Measurements from ENCODE around the gene KLF7.

KLF7 gene

GRCh38 chr2:207085110-207085509, 80.6 kb downstream of the KLF7 start:
- Histone ChIP-seq H3K9me3 (ENCODE audit: control insufficient read depth, insufficient read depth, low read length) (no peaks in the 10 kb centered on the region), H3K4me3 (ENCODE audit: low read depth, low read length) (no peak overlapping the region), H3K36me3 (ENCODE audit: control insufficient read depth, insufficient read depth, low read length) (peaks cover 5% of the 10 kb centered on the region), H3K9ac (ENCODE audit: low read depth, low read length) (no peak overlapping the region), H3K4me1 (ENCODE audit: control insufficient read depth, insufficient read depth, low read length) (no peaks in the 10 kb centered on the region), H3K27me3 (ENCODE audit: control insufficient read depth, insufficient read depth, low read length) (no peaks in the 10 kb centered on the region)

DNA sequence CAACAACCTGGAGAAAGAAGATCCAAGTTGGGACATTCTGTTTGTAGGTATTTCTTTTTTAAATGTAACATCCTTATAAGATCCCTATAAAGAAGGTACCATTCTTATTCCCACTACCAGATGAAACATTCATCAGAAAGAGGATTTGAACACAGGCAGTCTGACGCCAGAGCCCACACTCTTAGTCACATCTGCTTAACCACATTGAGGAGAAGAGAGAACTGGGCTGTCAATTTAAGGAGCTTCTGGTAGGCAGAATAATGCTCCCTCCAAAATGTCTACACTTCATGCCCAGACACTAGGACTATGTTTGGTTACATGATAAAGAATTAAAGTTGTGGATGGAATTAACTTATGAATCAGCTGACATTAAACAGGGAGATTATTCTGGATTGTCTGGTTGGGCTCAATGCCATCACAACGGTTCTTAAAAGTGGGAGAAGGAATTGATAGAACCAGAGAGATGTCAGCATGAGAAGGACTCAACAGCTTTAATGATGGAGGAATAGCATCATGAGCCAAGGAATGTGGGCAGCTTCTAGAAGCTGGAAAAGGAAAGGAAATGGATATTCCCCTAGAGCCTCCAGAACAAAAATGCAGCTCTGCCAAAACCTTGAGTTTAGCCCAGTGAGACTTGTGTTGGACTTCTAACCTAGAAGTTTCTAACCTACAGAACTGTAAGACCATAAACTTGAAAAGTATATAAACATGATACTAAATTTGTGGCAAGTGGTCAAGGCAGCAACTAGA, 82.2 kb downstream of the KLF7 start:
- H3K27me3 ChIP-seq (ENCODE audit: control insufficient read depth, insufficient read depth, low read length), result no peaks in the 10 kb centered on the region
- no peaks in the 10 kb centered on the region for H3K4me1 ChIP-seq (ENCODE audit: control insufficient read depth, insufficient read depth, low read length)
- no peaks in the 10 kb centered on the region for H3K9me3 ChIP-seq (ENCODE audit: control insufficient read depth, insufficient read depth, low read length)
- H3K4me3 ChIP-seq (ENCODE audit: low read depth, low read length), result no peak overlapping the region
- no peak overlapping the region for H3K9ac ChIP-seq (ENCODE audit: low read depth, low read length)
- H3K36me3 ChIP-seq (ENCODE audit: control insufficient read depth, insufficient read depth, low read length), result peaks cover 5% of the 10 kb centered on the region

DNA sequence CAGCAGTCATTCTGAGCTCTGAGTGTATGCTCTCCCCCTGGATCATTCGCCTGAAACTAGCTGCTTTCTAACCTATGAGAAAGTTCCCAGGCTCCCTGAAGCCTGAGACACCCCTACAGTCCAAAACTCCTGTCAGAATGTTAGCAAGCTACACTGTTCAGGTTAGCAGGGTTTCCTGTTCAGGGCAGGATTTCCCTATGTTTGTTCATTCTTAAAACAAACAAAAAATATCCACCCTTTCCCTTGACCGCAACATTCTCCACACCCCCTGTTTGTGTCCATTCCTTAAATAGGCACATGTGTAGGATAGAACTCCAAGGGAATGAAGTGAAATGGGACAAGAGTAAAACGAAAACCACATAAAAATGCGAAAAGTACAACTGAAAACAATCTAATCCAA, 83.1 kb downstream of the KLF7 start:
- H3K9ac ChIP-seq (ENCODE audit: low read depth, low read length), result no peak overlapping the region
- H3K27me3 ChIP-seq (ENCODE audit: control insufficient read depth, insufficient read depth, low read length), result no peaks in the 10 kb centered on the region
- no peak overlapping the region for H3K4me3 ChIP-seq (ENCODE audit: low read depth, low read length)
- H3K4me1 ChIP-seq (ENCODE audit: control insufficient read depth, insufficient read depth, low read length), result no peaks in the 10 kb centered on the region
- no peaks in the 10 kb centered on the region for H3K9me3 ChIP-seq (ENCODE audit: control insufficient read depth, insufficient read depth, low read length)
- peaks cover 5% of the 10 kb centered on the region for H3K36me3 ChIP-seq (ENCODE audit: control insufficient read depth, insufficient read depth, low read length)

- H3K36me3 ChIP-seq (ENCODE audit: control insufficient read depth, insufficient read depth, low read length), result no peaks in the 10 kb centered on the region
- H3K27me3 ChIP-seq (ENCODE audit: control insufficient read depth, insufficient read depth, low read length), result no peaks in the 10 kb centered on the region
- H3K4me1 ChIP-seq (ENCODE audit: control insufficient read depth, insufficient read depth, low read length), result peaks cover 12% of the 10 kb centered on the region
- H3K9me3 ChIP-seq (ENCODE audit: control insufficient read depth, insufficient read depth, low read length), result no peaks in the 10 kb centered on the region
- no peak overlapping the region for H3K9ac ChIP-seq (ENCODE audit: low read depth, low read length)
- H3K4me3 ChIP-seq (ENCODE audit: low read depth, low read length), result no peak overlapping the region
These were observed 87.5 kb downstream of the KLF7 start for GRCh38 chr2:207078186-207078798.

GRCh38 chr2:207077266-207077665, 88.5 kb downstream of the KLF7 start:
- H3K27me3 ChIP-seq (ENCODE audit: control insufficient read depth, insufficient read depth, low read length), result no peaks in the 10 kb centered on the region
- no peak overlapping the region for H3K9ac ChIP-seq (ENCODE audit: low read depth, low read length)
- H3K36me3 ChIP-seq (ENCODE audit: control insufficient read depth, insufficient read depth, low read length), result no peaks in the 10 kb centered on the region
- no peaks in the 10 kb centered on the region for H3K9me3 ChIP-seq (ENCODE audit: control insufficient read depth, insufficient read depth, low read length)
- peaks cover 12% of the 10 kb centered on the region for H3K4me1 ChIP-seq (ENCODE audit: control insufficient read depth, insufficient read depth, low read length)
- H3K4me3 ChIP-seq (ENCODE audit: low read depth, low read length), result no peak overlapping the region

DNA sequence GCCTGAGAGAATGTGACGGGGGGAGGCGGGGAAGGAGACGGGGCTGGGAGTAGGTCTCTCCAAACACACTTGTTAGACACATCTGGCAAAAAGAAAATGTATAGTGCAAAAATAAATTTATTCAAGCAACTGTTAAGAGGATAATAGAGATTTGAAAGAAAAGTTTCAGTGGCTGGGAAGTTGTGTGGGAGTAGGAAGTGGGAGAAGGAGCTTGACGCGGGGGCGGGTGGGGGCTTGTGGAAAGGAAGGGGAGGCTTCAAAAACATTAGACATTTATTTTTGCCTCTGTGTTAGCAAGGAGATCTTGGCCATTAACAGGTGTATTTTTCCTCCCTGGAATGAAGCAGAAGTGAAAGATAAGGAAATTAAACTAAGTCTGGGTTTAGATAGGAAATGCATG, 90.3 kb downstream of the KLF7 start:
- Histone ChIP-seq H3K9ac (ENCODE audit: low read depth, low read length) (no peak overlapping the region), H3K4me3 (ENCODE audit: low read depth, low read length) (no peak overlapping the region), H3K36me3 (ENCODE audit: control insufficient read depth, insufficient read depth, low read length) (no peaks in the 10 kb centered on the region), H3K27me3 (ENCODE audit: control insufficient read depth, insufficient read depth, low read length) (no peaks in the 10 kb centered on the region), H3K4me1 (ENCODE audit: control insufficient read depth, insufficient read depth, low read length) (peaks cover 12% of the 10 kb centered on the region), H3K9me3 (ENCODE audit: control insufficient read depth, insufficient read depth, low read length) (no peaks in the 10 kb centered on the region)

- H3K36me3 ChIP-seq (ENCODE audit: control insufficient read depth, insufficient read depth, low read length), result no peaks in the 10 kb centered on the region
- no peaks in the 10 kb centered on the region for H3K9me3 ChIP-seq (ENCODE audit: control insufficient read depth, insufficient read depth, low read length)
- no peak overlapping the region for H3K4me3 ChIP-seq (ENCODE audit: low read depth, low read length)
- H3K27me3 ChIP-seq (ENCODE audit: control insufficient read depth, insufficient read depth, low read length), result no peaks in the 10 kb centered on the region
- peaks cover 12% of the 10 kb centered on the region for H3K4me1 ChIP-seq (ENCODE audit: control insufficient read depth, insufficient read depth, low read length)
- no peak overlapping the region for H3K9ac ChIP-seq (ENCODE audit: low read depth, low read length)
These were observed 91.7 kb downstream of the KLF7 start for GRCh38 chr2:207073801-207074678.

- Histone ChIP-seq H3K9ac (ENCODE audit: low read depth, low read length) (no peak overlapping the region), H3K9me3 (ENCODE audit: control insufficient read depth, insufficient read depth, low read length) (no peaks in the 10 kb centered on the region), H3K27me3 (ENCODE audit: control insufficient read depth, insufficient read depth, low read length) (no peaks in the 10 kb centered on the region), H3K36me3 (ENCODE audit: control insufficient read depth, insufficient read depth, low read length) (no peaks in the 10 kb centered on the region), H3K4me3 (ENCODE audit: low read depth, low read length) (no peak overlapping the region), H3K4me1 (ENCODE audit: control insufficient read depth, insufficient read depth, low read length) (peaks cover 12% of the 10 kb centered on the region)
These were observed 92.3 kb downstream of the KLF7 start for GRCh38 chr2:207073412-207073800.

DNA sequence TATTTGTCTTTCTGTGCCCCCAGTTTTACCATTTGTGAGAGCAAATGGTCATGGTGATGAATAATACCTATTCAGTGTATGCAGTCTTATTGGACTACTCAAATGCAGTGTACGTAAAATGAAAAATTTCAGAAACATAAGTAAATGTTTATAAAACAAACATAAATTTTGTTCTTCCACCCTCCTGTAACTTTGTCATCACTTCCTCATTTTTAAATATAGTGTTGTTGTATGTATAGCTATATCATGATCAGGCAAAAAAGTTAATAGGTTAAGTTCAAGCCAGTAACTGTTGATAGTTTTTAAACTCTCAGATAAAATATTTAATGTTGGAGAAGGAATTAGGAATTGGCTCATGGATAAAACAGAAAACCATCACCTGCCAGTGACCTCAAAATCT, 93.2 kb downstream of the KLF7 start:
- H3K27me3 ChIP-seq (ENCODE audit: control insufficient read depth, insufficient read depth, low read length), result no peaks in the 10 kb centered on the region
- no peaks in the 10 kb centered on the region for H3K36me3 ChIP-seq (ENCODE audit: control insufficient read depth, insufficient read depth, low read length)
- H3K4me1 ChIP-seq (ENCODE audit: control insufficient read depth, insufficient read depth, low read length), result peaks cover 12% of the 10 kb centered on the region
- H3K9ac ChIP-seq (ENCODE audit: low read depth, low read length), result no peak overlapping the region
- H3K9me3 ChIP-seq (ENCODE audit: control insufficient read depth, insufficient read depth, low read length), result no peaks in the 10 kb centered on the region
- no peak overlapping the region for H3K4me3 ChIP-seq (ENCODE audit: low read depth, low read length)

- no peaks in the 10 kb centered on the region for H3K36me3 ChIP-seq (ENCODE audit: control insufficient read depth, insufficient read depth, low read length)
- no peaks in the 10 kb centered on the region for H3K9me3 ChIP-seq (ENCODE audit: control insufficient read depth, insufficient read depth, low read length)
- no peak overlapping the region for H3K9ac ChIP-seq (ENCODE audit: low read depth, low read length)
These were observed 93.9 kb downstream of the KLF7 start for GRCh38 chr2:207071820-207072219.

DNA sequence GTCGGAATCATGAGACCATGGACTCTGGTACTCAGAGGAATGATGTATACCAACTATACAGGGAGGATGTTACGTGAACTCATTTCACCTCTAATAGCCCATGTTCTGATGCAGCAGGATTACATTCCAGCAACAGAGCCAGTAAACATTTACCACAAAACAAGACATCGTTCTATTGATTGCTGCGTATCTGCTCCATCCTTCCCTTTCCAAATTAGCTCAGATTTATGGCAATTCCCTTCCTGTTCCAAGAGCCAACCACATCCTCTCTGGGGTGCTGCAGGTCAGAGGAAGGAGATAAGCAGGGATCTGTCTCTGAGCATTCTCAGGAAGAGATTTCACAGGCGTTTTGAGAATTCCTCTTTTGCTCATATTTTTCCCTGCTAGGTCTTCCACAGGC, 98.3 kb downstream of the KLF7 start:
- Histone ChIP-seq H3K4me1 (ENCODE audit: control insufficient read depth, insufficient read depth, low read length) (no peaks in the 10 kb centered on the region), H3K4me3 (ENCODE audit: low read depth, low read length) (no peak overlapping the region), H3K9ac (ENCODE audit: low read depth, low read length) (no peak overlapping the region), H3K27me3 (ENCODE audit: control insufficient read depth, insufficient read depth, low read length) (no peaks in the 10 kb centered on the region), H3K36me3 (ENCODE audit: control insufficient read depth, insufficient read depth, low read length) (no peaks in the 10 kb centered on the region), H3K9me3 (ENCODE audit: control insufficient read depth, insufficient read depth, low read length) (no peaks in the 10 kb centered on the region)

More at GRCh38 chr2:207071820-207072219, 93.9 kb downstream of the KLF7 start:
- H3K4me1 ChIP-seq (ENCODE audit: control insufficient read depth, insufficient read depth, low read length), result peaks cover 12% of the 10 kb centered on the region
- no peaks in the 10 kb centered on the region for H3K27me3 ChIP-seq (ENCODE audit: control insufficient read depth, insufficient read depth, low read length)
- H3K4me3 ChIP-seq (ENCODE audit: low read depth, low read length), result no peak overlapping the region
